Neuronal stem cell (in vitro differentiated cells): ENCODE measurements around the gene ISG15.

ENCODE experiments used
- DNase-seq: peaks from one replicate; pipeline ENCODE4 v3.0.0-alpha.2; 2013; ENCODE audit warnings: low spot score
- H2AFZ ChIP-seq: one replicate; pipeline ENCODE4 v1.6.1; 2013; ENCODE audit warnings: mild to moderate bottlenecking, low read length, inconsistent platforms
- H2AK5ac ChIP-seq: 2 replicates; pipeline ENCODE4 v1.6.1; 2013; ENCODE audit warnings: low read depth, mild to moderate bottlenecking, inconsistent platforms, low read length, moderate library complexity, mixed read lengths
- H2BK120ac ChIP-seq: 2 replicates; pipeline ENCODE4 v1.6.1; 2013; ENCODE audit warnings: low read depth, mild to moderate bottlenecking, inconsistent platforms, low read length, moderate library complexity, mixed read lengths
- H2BK12ac ChIP-seq: one replicate; pipeline ENCODE4 v1.6.1; 2013; ENCODE audit warnings: low read length, inconsistent platforms
- H2BK15ac ChIP-seq: 2 replicates; pipeline ENCODE4 v1.6.1; 2013; ENCODE audit warnings: mild to moderate bottlenecking, low read length, inconsistent platforms, mixed read lengths
- H2BK5ac ChIP-seq: one replicate; pipeline ENCODE4 v1.6.1; 2013; ENCODE audit warnings: inconsistent platforms, mild to moderate bottlenecking, low read length, moderate library complexity
- H3K14ac ChIP-seq: one replicate; pipeline ENCODE4 v1.6.1; 2013; ENCODE audit warnings: low read length, inconsistent platforms
- H3K18ac ChIP-seq: 2 replicates; pipeline ENCODE4 v1.6.1; 2013; ENCODE audit warnings: low read length, inconsistent platforms
- H3K23ac ChIP-seq: 2 replicates; pipeline ENCODE4 v1.6.1; 2013; ENCODE audit warnings: low read depth, mild to moderate bottlenecking, mixed read lengths, low read length, inconsistent platforms; ENCODE audit not compliant: poor library complexity
- H3K27ac ChIP-seq: replicated peaks from 3 replicates; pipeline ENCODE4 v1.5.1; 2013; ENCODE audit warnings: low read length, inconsistent platforms
- H3K27me3 ChIP-seq, 3 experiments: 2 replicates each; pipeline ENCODE4 v1.6.1; 2013; ENCODE audit warnings: low read length in 3 of 3, mild to moderate bottlenecking in 2 of 3, inconsistent platforms in 1 of 3, low read depth in 1 of 3, mixed read lengths in 1 of 3, moderate library complexity in 1 of 3; ENCODE audit not compliant: control insufficient read depth in 3 of 3, insufficient read depth in 3 of 3
- H3K36me3 ChIP-seq, 2 donors: replicated peaks in 1 of 2; 2 replicates each; pipeline ENCODE4 v1.6.1; 2013; ENCODE audit warnings: low read length in 2 of 2; ENCODE audit not compliant: control insufficient read depth in 2 of 2, insufficient read depth in 2 of 2
- H3K4ac ChIP-seq: 2 replicates; pipeline ENCODE4 v1.6.1; 2013; ENCODE audit warnings: inconsistent platforms, mild to moderate bottlenecking, low read length, moderate library complexity
- H3K4me1 ChIP-seq, 2 donors: 1 replicate in 1 of 2; 2 replicates in 1 of 2; pipeline ENCODE4 v1.6.1; 2013; ENCODE audit warnings: low read length in 2 of 2, low read depth in 1 of 2; ENCODE audit not compliant: control insufficient read depth in 2 of 2, insufficient read depth in 1 of 2
- H3K4me2 ChIP-seq: one replicate; pipeline ENCODE4 v1.6.1; 2013; ENCODE audit warnings: mild to moderate bottlenecking, low read length, inconsistent platforms; ENCODE audit not compliant: insufficient read depth, poor library complexity, severe bottlenecking
- H3K4me3 ChIP-seq, 2 donors: 2 replicates each; pipeline ENCODE4 v1.5.1; 2013; ENCODE audit warnings: low read length in 2 of 2, mild to moderate bottlenecking in 2 of 2, inconsistent platforms in 1 of 2, moderate library complexity in 1 of 2
- H3K79me1 ChIP-seq: one replicate; pipeline ENCODE4 v1.6.1; 2013; ENCODE audit warnings: low read depth, mild to moderate bottlenecking, inconsistent platforms, low read length, moderate library complexity
- H3K9ac ChIP-seq: one replicate; pipeline ENCODE4 v1.6.1; 2013; ENCODE audit warnings: mild to moderate bottlenecking, low read depth, low read length, inconsistent platforms; ENCODE audit not compliant: poor library complexity
- H3K9me3 ChIP-seq, 2 donors: replicated peaks in 1 of 2; 2 replicates each; pipeline versions ENCODE3 to v1.6.1; 2013; ENCODE audit warnings: low read length in 2 of 2, mild to moderate bottlenecking in 2 of 2, inconsistent platforms in 1 of 2, low read depth in 1 of 2, mixed read lengths in 1 of 2, moderate library complexity in 1 of 2; ENCODE audit not compliant: control insufficient read depth in 2 of 2, insufficient read depth in 1 of 2
- H4K8ac ChIP-seq: one replicate; pipeline ENCODE4 v1.6.1; 2013; ENCODE audit warnings: low read depth, mild to moderate bottlenecking, inconsistent platforms, low read length, moderate library complexity
- H4K91ac ChIP-seq: one replicate; pipeline ENCODE4 v1.6.1; 2013; ENCODE audit warnings: low read length, low read depth, mild to moderate bottlenecking, inconsistent platforms; ENCODE audit not compliant: poor library complexity
- WGBS, 2 donors: extraction: QIAGEN DNeasy Blood & Tissue Kit; methylation state at CpG; one replicate each; pipeline ENCODE4 v1.1.7; 2013; ENCODE audit warnings: missing lambda C conversion rate in 2 of 2, mixed read lengths in 1 of 2; ENCODE audit not compliant: insufficient read length in 2 of 2, insufficient replicate concordance in 1 of 2; ENCODE audit errors: extremely low coverage in 2 of 2; 5-methylcytosine and 5-hydroxymethylcytosine counted together

The ISG15 gene

DNA sequence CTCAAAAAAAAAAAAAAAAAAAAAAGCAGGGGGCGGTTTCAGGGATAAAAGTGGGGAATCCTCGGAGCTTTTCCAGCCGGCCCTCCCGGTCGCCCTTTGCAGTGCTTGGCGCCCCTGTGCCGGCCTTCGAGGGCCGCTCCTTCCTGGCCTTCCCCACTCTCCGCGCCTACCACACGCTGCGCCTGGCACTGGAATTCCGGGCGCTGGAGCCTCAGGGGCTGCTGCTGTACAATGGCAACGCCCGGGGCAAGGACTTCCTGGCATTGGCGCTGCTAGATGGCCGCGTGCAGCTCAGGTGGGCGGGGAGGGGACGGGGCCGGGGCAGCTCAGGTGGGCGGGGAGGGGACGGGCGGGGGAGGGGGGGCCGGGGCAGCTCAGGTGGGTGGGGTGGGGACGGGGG, 35.5 kb downstream of the ISG15 start:
- Histone ChIP-seq H3K23ac (no peak overlapping the region), H3K79me1 (peaks cover 14% of the 10 kb centered on the region), H2BK12ac (no peak overlapping the region), H3K4me2 (no peak overlapping the region), H3K14ac (no peak overlapping the region), H2BK5ac (no peak overlapping the region), H2AFZ (no peak overlapping the region), H3K4me1 (no peaks in the 10 kb centered on the region), H4K91ac (no peak overlapping the region), H3K18ac (no peak overlapping the region), H3K4me3 (no peak overlapping the region), H3K9me3 (peaks cover 0 to 3% of the 10 kb centered on the region in 2 donors), H3K9ac (no peak overlapping the region), H4K8ac (no peak overlapping the region), H2AK5ac (no peak overlapping the region), H3K27ac (no peak overlapping the region), H2BK15ac (no peak overlapping the region), H3K27me3 (no peaks in the 10 kb centered on the region), H3K4ac (no peak overlapping the region), H2BK120ac (no peak overlapping the region), H3K36me3 (peaks cover 65 to 90% of the 10 kb centered on the region in 2 donors)
- WGBS, 2 donors, result no CpG with 5 or more reads among the region's 28 CpGs
- DNase-seq, result no peak

DNA sequence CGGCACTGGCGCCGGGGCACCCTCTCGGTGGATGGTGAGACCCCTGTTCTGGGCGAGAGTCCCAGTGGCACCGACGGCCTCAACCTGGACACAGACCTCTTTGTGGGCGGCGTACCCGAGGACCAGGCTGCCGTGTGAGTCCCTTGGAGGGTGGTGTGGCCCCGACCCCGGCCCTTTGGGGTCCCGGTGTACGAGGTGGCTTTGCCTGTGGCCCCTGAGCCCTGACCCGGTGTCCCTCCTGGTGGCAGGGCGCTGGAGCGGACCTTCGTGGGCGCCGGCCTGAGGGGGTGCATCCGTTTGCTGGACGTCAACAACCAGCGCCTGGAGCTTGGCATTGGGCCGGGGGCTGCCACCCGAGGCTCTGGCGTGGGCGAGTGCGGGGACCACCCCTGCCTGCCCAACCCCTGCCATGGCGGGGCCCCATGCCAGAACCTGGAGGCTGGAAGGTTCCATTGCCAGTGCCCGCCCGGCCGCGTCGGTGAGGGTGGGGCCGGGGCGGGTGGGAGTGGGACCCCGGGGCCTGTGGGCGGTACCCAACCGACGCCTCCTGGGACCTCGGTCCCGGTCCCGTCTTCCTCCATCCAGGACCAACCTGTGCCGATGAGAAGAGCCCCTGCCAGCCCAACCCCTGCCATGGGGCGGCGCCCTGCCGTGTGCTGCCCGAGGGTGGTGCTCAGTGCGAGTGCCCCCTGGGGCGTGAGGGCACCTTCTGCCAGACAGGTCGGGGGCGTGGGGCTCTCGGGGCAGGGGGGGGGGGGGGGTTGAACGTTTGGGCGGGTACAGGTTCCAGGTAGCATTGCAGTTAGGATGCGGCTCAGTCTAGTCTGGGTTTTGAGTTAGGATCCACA, 36.2 kb downstream of the ISG15 start:
- H2BK5ac ChIP-seq, result no peak overlapping the region
- no peak for DNase-seq
- H3K27ac ChIP-seq, result no peak overlapping the region
- H3K9ac ChIP-seq, result no peak overlapping the region
- no peak overlapping the region for H2AFZ ChIP-seq
- H3K14ac ChIP-seq, result no peak overlapping the region
- H3K18ac ChIP-seq, result no peak overlapping the region
- no peak overlapping the region for H3K4me2 ChIP-seq
- WGBS, 2 donors, result no CpG with 5 or more reads among the region's 57 CpGs
- no peak overlapping the region for H2BK120ac ChIP-seq
- H4K91ac ChIP-seq, result no peak overlapping the region
- H3K27me3 ChIP-seq, result no peaks in the 10 kb centered on the region
- peaks cover 63 to 90% of the 10 kb centered on the region in 2 donors for H3K36me3 ChIP-seq
- H2BK15ac ChIP-seq, result no peak overlapping the region
- H3K4ac ChIP-seq, result no peak overlapping the region
- H2AK5ac ChIP-seq, result no peak overlapping the region
- H2BK12ac ChIP-seq, result no peak overlapping the region
- H3K23ac ChIP-seq, result no peak overlapping the region
- peaks cover 7% of the 10 kb centered on the region for H3K79me1 ChIP-seq
- H3K4me1 ChIP-seq, result no peaks in the 10 kb centered on the region
- no peak overlapping the region for H3K4me3 ChIP-seq
- H3K9me3 ChIP-seq, result peaks cover 0 to 3% of the 10 kb centered on the region in 2 donors
- no peak overlapping the region for H4K8ac ChIP-seq

DNA sequence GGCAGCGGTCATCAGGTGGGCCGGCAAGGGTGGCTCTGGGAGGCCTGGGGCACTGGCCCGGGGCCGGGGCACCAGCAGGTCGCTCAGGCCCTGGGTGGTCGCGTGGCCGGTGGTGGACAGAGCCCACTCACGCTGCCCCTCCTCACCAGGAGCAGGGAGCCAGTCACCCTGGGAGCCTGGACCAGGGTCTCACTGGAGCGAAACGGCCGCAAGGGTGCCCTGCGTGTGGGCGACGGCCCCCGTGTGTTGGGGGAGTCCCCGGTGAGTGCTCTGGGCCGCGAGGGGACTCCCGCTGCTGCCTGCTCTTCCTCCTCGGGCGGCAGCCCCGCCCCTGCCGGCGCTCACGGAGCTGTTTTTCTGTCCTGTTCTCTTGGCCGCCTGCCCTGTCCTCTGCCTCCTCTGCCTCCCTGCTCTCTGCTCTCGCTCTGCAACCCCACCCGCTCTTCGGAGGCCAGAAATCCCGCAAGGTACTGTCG, 37.3 kb downstream of the ISG15 start:
- Histone ChIP-seq H2BK5ac (no peak overlapping the region), H3K4me1 (peaks cover 0 to 2% of the 10 kb centered on the region in 2 donors), H3K79me1 (peaks cover 9% of the 10 kb centered on the region), H3K4me2 (no peak overlapping the region), H3K36me3 (peaks cover 54 to 87% of the 10 kb centered on the region in 2 donors), H2BK120ac (no peak overlapping the region), H3K27me3 (no peaks in the 10 kb centered on the region), H3K9me3 (peaks cover 0 to 3% of the 10 kb centered on the region in 2 donors), H3K4ac (no peak overlapping the region), H3K14ac (no peak overlapping the region), H4K91ac (no peak overlapping the region), H3K18ac (no peak overlapping the region), H4K8ac (no peak overlapping the region), H3K9ac (no peak overlapping the region), H2AK5ac (no peak overlapping the region), H3K23ac (peak overlapping the region; percentile 43), H2BK12ac (no peak overlapping the region), H2BK15ac (no peak overlapping the region), H3K27ac (no peak overlapping the region), H3K4me3 (no peak overlapping the region), H2AFZ (no peak overlapping the region)
- WGBS, 2 donors, result no CpG with 5 or more reads among the region's 32 CpGs
- DNase-seq, result no peak

DNA sequence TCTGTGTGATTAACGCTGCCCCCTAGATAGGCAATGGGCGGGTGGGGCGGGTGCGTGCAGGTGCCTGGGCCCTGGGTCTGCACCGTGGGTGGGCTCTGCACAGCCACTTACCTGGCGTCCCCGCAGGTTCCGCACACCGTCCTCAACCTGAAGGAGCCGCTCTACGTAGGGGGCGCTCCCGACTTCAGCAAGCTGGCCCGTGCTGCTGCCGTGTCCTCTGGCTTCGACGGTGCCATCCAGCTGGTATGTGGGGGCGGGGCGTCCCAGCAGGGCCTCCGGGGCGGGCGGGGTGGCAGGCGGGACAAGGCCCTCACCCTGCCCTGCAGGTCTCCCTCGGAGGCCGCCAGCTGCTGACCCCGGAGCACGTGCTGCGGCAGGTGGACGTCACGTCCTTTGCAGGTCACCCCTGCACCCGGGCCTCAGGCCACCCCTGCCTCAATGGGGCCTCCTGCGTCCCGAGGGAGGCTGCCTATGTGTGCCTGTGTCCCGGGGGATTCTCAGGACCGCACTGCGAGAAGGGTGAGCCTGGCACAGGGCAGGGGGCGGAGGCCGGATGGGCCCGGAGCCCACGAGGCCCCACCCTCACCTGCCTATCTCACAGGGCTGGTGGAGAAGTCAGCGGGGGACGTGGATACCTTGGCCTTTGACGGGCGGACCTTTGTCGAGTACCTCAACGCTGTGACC, 38.0 kb downstream of the ISG15 start:
- H2AK5ac ChIP-seq, result no peak overlapping the region
- H3K9me3 ChIP-seq, result peaks cover 0 to 3% of the 10 kb centered on the region in 2 donors
- H3K4me1 ChIP-seq, result peaks cover 0 to 2% of the 10 kb centered on the region in 2 donors
- H3K23ac ChIP-seq, result no peak overlapping the region
- H3K18ac ChIP-seq, result no peak overlapping the region
- H2AFZ ChIP-seq, result no peak overlapping the region
- H2BK15ac ChIP-seq, result no peak overlapping the region
- H3K27ac ChIP-seq, result no peak overlapping the region
- no peak overlapping the region for H4K91ac ChIP-seq
- H3K9ac ChIP-seq, result no peak overlapping the region
- H2BK12ac ChIP-seq, result no peak overlapping the region
- no peak overlapping the region for H3K4ac ChIP-seq
- H3K14ac ChIP-seq, result peak overlapping the region; percentile 56
- no peak overlapping the region for H2BK120ac ChIP-seq
- no peak for DNase-seq
- peaks cover 9% of the 10 kb centered on the region for H3K79me1 ChIP-seq
- no peak overlapping the region for H3K4me3 ChIP-seq
- H4K8ac ChIP-seq, result no peak overlapping the region
- no CpG with 5 or more reads among the region's 46 CpGs for WGBS, 2 donors
- H3K4me2 ChIP-seq, result no peak overlapping the region
- H2BK5ac ChIP-seq, result no peak overlapping the region
- no peaks in the 10 kb centered on the region for H3K27me3 ChIP-seq
- peaks cover 50 to 81% of the 10 kb centered on the region in 2 donors for H3K36me3 ChIP-seq
